CD4-positive, alpha-beta T cell treated with Interleukin-2 at 100 ng/mL for 4 hours (primary cell): ENCODE results near the gene OS9.
"Not testable (repeated sequence)": the region's sequence is repeated elsewhere in the genome, so short reads cannot be mapped to it uniquely, and the experiment has no call there.

Experiments
- DNase-seq: peaks from one replicate; pipeline ENCODE4 v3.0.0-alpha.2; 2020; ENCODE audit warnings: low spot score

OS9 gene

GRCh38 chr12:57695770-57696432, 2.0 kb downstream of the OS9 start:
- no peak for DNase-seq

GRCh38 chr12:57697076-57697475, 3.1 kb downstream of the OS9 start:
- no peak for DNase-seq

GRCh38 chr12:57698414-57698813, 4.5 kb downstream of the OS9 start:
- no peak for DNase-seq

- DNase-seq: no peak
Measured at GRCh38 chr12:57700317-57700716, 6.4 kb downstream of the OS9 start.

GRCh38 chr12:57707250-57707649, 13.3 kb downstream of the OS9 start:
- no peak for DNase-seq

- DNase-seq: no peak
Measured at GRCh38 chr12:57708296-57708695, 14.4 kb downstream of the OS9 start.

- no peak for DNase-seq
Measured at GRCh38 chr12:57712701-57713100, 18.8 kb downstream of the OS9 start.

GRCh38 chr12:57713209-57713608, 19.3 kb downstream of the OS9 start:
- no peak for DNase-seq

- not testable (repeated sequence) for DNase-seq
Measured at GRCh38 chr12:57715036-57715748, 21.3 kb downstream of the OS9 start.

- no peak for DNase-seq
Measured at GRCh38 chr12:57715786-57716185, 21.9 kb downstream of the OS9 start.

- DNase-seq: no peak
Measured at GRCh38 chr12:57716305-57716704, 22.4 kb downstream of the OS9 start.

- DNase-seq: no peak
Measured at GRCh38 chr12:57717131-57717530, 23.2 kb downstream of the OS9 start.

GRCh38 chr12:57717846-57718640, 24.1 kb downstream of the OS9 start:
- DNase-seq: no peak

GRCh38 chr12:57718641-57719528, 25.0 kb downstream of the OS9 start:
- no peak for DNase-seq

GRCh38 chr12:57719777-57720605, 26.1 kb downstream of the OS9 start:
- no peak for DNase-seq

GRCh38 chr12:57720606-57721595, 27.0 kb downstream of the OS9 start:
- DNase-seq: no peak

GRCh38 chr12:57721846-57722608, 28.1 kb downstream of the OS9 start:
- not testable (repeated sequence) for DNase-seq

GRCh38 chr12:57722716-57723629, 29.0 kb downstream of the OS9 start:
- DNase-seq: no peak
